ENCODE results near the gene SLC35G4.
"Not testable (repeated sequence)": the region's sequence is repeated elsewhere in the genome, so short reads cannot be mapped to it uniquely, and the experiment has no call there.

The SLC35G4 gene

DNA sequence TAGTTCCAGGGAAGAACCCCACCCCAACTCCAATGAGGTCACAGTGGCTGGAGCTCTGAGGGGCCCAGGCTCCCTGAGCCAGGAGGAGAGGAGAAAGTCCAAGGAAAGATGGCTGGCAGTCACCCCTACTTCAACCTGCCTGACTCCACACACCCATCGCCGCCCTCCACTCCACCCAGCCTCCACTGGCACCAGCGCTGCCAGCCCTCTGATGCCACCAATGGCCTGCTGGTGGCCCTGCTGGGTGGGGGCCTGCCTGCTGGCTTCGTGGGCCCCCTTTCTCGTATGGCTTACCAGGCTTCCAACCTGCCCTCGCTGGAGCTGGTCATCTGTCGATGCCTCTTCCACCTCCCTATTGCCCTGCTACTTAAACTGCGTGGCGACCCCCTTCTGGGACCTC, at the start of gene SLC35G4:
SLC35G4 (plus strand) TSS at position 109 of the 400 bp plus-strand sequence; CDS start at position 109, 0 bp downstream.
- not testable (repeated sequence) for H3K4me3 ChIP-seq (ENCODE audit: low read length); DNase-seq (ENCODE audit: low read depth)

- DNase-seq (ENCODE audit: low read depth) = no peak
- TF ChIP-seq CTCF (IDR thresholded peaks at IDR 0.05; ENCODE audit: insufficient read depth, low read depth, low read length, missing control alignments) = no peak
- H3K4me3 ChIP-seq (ENCODE audit: low read length) = no peak overlapping the region
Measured at GRCh38 chr18:11561293-11561692, 48.1 kb upstream of the SLC35G4 start.

- no peak overlapping the region for H3K4me3 ChIP-seq (ENCODE audit: low read length)
- no peak for TF ChIP-seq CTCF (IDR thresholded peaks at IDR 0.05; ENCODE audit: insufficient read depth, low read depth, low read length, missing control alignments)
- DNase-seq (ENCODE audit: low read depth) = no peak
Measured at GRCh38 chr18:11565716-11566115, 43.7 kb upstream of the SLC35G4 start.

- no peak for TF ChIP-seq CTCF (IDR thresholded peaks at IDR 0.05; ENCODE audit: insufficient read depth, low read depth, low read length, missing control alignments)
- no peak for DNase-seq (ENCODE audit: low read depth)
- no peak overlapping the region for H3K4me3 ChIP-seq (ENCODE audit: low read length)
Measured at GRCh38 chr18:11566236-11566965, 43.0 kb upstream of the SLC35G4 start.

- H3K4me3 ChIP-seq (ENCODE audit: low read length) = no peak overlapping the region
- no peak for TF ChIP-seq CTCF (IDR thresholded peaks at IDR 0.05; ENCODE audit: insufficient read depth, low read depth, low read length, missing control alignments)
- no peak for DNase-seq (ENCODE audit: low read depth)
Measured at GRCh38 chr18:11567396-11567795, 42.0 kb upstream of the SLC35G4 start.

DNA sequence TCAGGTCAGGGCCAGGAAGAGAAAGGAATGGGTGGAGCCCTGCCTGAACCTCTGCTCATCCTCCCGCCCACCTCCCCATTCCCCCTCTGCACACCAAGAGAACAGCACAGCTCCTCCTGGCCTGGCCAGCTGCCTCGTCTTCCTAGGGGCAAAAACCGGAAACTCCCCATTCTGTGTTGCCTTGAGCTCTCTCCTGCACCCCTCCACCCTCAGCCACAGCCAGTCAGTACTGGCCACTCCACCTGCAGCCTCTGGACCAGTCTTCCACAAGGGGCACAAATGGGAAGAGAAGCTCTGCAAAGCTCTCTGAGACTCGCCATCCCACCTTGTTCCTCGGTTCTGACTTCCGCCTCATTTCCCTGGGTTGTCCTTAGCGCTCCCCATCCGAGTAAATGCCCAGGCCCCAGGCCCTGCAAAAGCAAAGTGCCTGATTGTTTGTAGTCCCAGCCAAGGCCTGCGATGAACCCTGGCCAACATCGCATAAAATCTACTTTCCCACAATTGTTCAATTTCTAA, 39.3 kb upstream of the SLC35G4 start:
- TF ChIP-seq CTCF (IDR thresholded peaks at IDR 0.05; ENCODE audit: insufficient read depth, low read depth, low read length, missing control alignments) = no peak
- DNase-seq (ENCODE audit: low read depth) = no peak
- no peak overlapping the region for H3K4me3 ChIP-seq (ENCODE audit: low read length)

- no peak overlapping the region for H3K4me3 ChIP-seq (ENCODE audit: low read length)
- no peak for TF ChIP-seq CTCF (IDR thresholded peaks at IDR 0.05; ENCODE audit: insufficient read depth, low read depth, low read length, missing control alignments)
- DNase-seq (ENCODE audit: low read depth) = no peak
Measured at GRCh38 chr18:11570769-11571412, 38.5 kb upstream of the SLC35G4 start.
